ENCODE data around the gene COL25A1. TPM values are rescaled to one million over a fixed set of nuclear protein-coding genes. Genes with fewer than 3 reads are reported as not detected.

The COL25A1 gene
- total RNA-seq, 1 donor from 2014 or later: 5.6 TPM

- no peaks in the 10 kb centered on the region for H3K27me3 ChIP-seq
- H3K4me3 ChIP-seq: no peak overlapping the region
- no peaks in the 10 kb centered on the region for H3K36me3 ChIP-seq
- H3K4me1 ChIP-seq: no peaks in the 10 kb centered on the region
- DNase-seq (ENCODE audit: low spot score in 2 of 2): no peak
- no peaks in the 10 kb centered on the region for H3K9me3 ChIP-seq
- no peak overlapping the region for H3K27ac ChIP-seq
- TF ChIP-seq, protein P1, sequence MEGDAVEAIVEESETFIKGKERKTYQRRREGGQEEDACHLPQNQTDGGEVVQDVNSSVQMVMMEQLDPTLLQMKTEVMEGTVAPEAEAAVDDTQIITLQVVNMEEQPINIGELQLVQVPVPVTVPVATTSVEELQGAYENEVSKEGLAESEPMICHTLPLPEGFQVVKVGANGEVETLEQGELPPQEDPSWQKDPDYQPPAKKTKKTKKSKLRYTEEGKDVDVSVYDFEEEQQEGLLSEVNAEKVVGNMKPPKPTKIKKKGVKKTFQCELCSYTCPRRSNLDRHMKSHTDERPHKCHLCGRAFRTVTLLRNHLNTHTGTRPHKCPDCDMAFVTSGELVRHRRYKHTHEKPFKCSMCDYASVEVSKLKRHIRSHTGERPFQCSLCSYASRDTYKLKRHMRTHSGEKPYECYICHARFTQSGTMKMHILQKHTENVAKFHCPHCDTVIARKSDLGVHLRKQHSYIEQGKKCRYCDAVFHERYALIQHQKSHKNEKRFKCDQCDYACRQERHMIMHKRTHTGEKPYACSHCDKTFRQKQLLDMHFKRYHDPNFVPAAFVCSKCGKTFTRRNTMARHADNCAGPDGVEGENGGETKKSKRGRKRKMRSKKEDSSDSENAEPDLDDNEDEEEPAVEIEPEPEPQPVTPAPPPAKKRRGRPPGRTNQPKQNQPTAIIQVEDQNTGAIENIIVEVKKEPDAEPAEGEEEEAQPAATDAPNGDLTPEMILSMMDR (IDR thresholded peaks at IDR 0.05): no peak
- intact Hi-C loops (cut with DNase I): no loop called here
These were observed 23.8 kb downstream of the COL25A1 start for GRCh38 chr4:109278594-109279031.

DNA sequence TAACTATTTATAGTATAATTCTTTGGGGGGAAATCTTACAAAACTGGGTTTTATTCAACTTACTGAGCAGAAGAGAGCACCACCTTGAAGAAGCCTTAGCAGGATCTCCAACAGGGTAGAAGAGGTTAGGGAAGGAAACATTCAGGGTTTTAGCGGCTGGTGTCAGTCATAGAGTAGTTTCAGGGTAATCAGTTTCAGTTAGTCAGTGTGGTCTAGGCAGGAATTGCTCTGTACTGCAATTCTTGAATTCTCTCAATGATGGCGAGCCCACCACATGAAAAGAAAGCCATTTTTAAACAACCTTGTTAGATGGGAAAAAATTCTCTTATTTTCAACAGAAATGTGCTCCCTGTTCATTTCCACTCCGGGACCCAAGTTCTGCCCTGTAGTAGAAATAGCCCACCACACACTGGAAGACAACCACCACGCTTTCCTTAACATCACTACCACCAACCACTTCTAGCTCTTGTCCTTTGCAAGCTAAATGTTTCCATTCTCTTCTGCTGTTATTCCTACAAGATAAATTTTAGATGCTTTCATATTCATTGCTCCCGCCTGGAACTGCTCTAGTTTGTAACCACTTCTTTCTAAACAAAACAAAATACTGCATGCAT is 25.9 kb downstream of the COL25A1 start:
- H3K27me3 ChIP-seq: no peaks in the 10 kb centered on the region
- H3K36me3 ChIP-seq: no peaks in the 10 kb centered on the region
- TF ChIP-seq, protein P1 (IDR thresholded peaks at IDR 0.05): no peak
- no peaks in the 10 kb centered on the region for H3K4me1 ChIP-seq
- no peaks in the 10 kb centered on the region for H3K9me3 ChIP-seq
- no peak for DNase-seq (ENCODE audit: low spot score in 2 of 2)
- no peak overlapping the region for H3K4me3 ChIP-seq
- H3K27ac ChIP-seq: no peak overlapping the region
- intact Hi-C loops (cut with DNase I): no loop called here

- H3K36me3 ChIP-seq: no peaks in the 10 kb centered on the region
- DNase-seq (ENCODE audit: low spot score in 2 of 2): no peak
- no peak overlapping the region for H3K27ac ChIP-seq
- no peaks in the 10 kb centered on the region for H3K9me3 ChIP-seq
- intact Hi-C loops (cut with DNase I): no loop called here
- H3K4me1 ChIP-seq: no peaks in the 10 kb centered on the region
- no peaks in the 10 kb centered on the region for H3K27me3 ChIP-seq
- TF ChIP-seq, protein P1 (IDR thresholded peaks at IDR 0.05): no peak
- no peak overlapping the region for H3K4me3 ChIP-seq
These were observed 27.3 kb downstream of the COL25A1 start for GRCh38 chr4:109275066-109275745.

DNA sequence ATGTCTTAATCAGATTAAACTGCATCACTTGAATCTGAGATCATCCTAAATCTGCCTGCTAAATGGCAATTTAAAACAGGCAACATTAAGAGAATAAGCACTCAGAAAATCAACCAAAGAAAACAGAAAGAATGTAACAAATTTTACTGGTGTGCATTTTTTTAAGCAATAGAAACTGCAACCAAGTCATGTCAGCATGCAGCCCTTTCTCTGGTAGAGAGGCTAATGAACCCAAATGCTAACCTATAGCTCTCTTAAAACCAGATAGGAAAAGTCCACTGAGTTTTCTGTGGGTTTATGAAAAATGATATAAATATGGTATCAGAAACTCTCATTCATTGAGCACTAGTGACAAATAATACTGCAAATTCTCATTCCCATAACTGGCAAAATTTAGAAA is 35.6 kb downstream of the COL25A1 start:
- Histone ChIP-seq H3K9me3 (no peaks in the 10 kb centered on the region), H3K4me1 (peaks cover 0 to 13% of the 10 kb centered on the region in 2 donors), H3K27me3 (no peaks in the 10 kb centered on the region), H3K4me3 (no peak overlapping the region), H3K36me3 (no peaks in the 10 kb centered on the region), H3K27ac (no peak overlapping the region)
- no peak for DNase-seq (ENCODE audit: low spot score in 2 of 2)
- intact Hi-C loops (cut with DNase I): no loop called here
- TF ChIP-seq, protein P1 (IDR thresholded peaks at IDR 0.05): no peak

GRCh38 chr4:109266236-109266635 is 36.2 kb downstream of the COL25A1 start:
- DNase-seq (ENCODE audit: low spot score in 2 of 2): no peak
- Histone ChIP-seq H3K27ac (no peak overlapping the region), H3K27me3 (no peaks in the 10 kb centered on the region), H3K4me1 (peaks cover 0 to 13% of the 10 kb centered on the region in 2 donors), H3K4me3 (no peak overlapping the region), H3K9me3 (no peaks in the 10 kb centered on the region), H3K36me3 (no peaks in the 10 kb centered on the region)
- intact Hi-C loops (cut with DNase I): no loop called here
- TF ChIP-seq, protein P1 (IDR thresholded peaks at IDR 0.05): no peak

Data from ascending aorta (tissue), 2 donors.